ENCODE measurements around the gene LUZP2.

DNA sequence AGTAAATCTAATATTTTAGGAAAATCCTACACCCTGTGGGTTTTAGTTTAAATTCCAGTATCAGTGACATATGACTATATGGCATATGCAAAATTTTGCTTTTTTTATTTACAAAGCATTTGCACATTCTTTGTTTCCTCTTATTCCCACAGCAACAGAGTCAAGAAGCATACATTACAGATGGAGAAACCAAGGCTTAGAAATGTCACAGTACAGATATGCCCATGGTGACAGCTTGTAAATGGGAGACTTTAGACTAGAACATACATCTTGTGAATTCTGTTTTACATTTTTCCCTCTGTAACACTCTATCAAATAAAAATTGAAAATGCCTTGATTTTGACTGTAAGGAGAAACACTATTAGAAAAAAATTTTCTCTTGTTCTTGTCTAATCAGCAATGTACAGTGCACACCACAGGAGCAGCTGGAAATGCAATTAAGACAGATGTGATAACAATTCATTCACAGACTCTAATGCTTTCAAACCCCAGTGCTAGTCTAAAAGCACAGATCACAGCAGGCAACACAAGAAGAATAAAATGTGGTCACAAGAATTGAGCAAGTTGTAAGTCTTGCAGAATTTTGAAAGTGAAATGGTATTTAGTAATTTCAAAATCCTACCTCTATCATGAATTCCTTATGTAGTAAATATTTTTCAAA lies 375.9 kb downstream of the LUZP2 start:
- TF ChIP-seq POLR2AphosphoS5 (IDR thresholded peaks at IDR 0.05; ENCODE audit: low read depth, low read length): no peak
- TF ChIP-seq POLR2A (IDR thresholded peaks at IDR 0.05; ENCODE audit: low read depth, low read length): no peak
- TF ChIP-seq TAF1 (IDR thresholded peaks at IDR 0.05; ENCODE audit: borderline replicate concordance, low read depth, low read length): no peak
